Heart right ventricle (tissue), 16 donors: ENCODE results near the gene ATL1. TPM values are rescaled to one million over a fixed set of nuclear protein-coding genes. Genes with fewer than 3 reads are reported as not detected.
A peak's percentile ranks its signal among the peaks of the same experiment; 100 is the strongest.

Experiments
- ATAC-seq, 8 donors: fragments of 200-7000 bp; cut with Tn5 transposase; one replicate each; pipeline ENCODE4 v1.9.1; 2020; ENCODE audit warnings: mild to moderate bottlenecking in 8 of 8, moderate library complexity in 8 of 8, moderate number of reproducible peaks in 1 of 8
- DNase-seq, 2 donors: peaks; one replicate each; pipeline ENCODE4 v3.0.0-alpha.2; 2020
- H3K27ac ChIP-seq, 10 donors: fragments of 200-600 bp; sonication (generic) in 2 of 10; one replicate each; pipeline versions ENCODE4 v1.5.0 to v1.8.0; 2020 to 2022; ENCODE audit warnings: mild to moderate bottlenecking in 3 of 10
- H3K27me3 ChIP-seq, 7 donors: fragments of 200-600 bp; one replicate each; pipeline ENCODE4 v1.8.0; 2021 to 2022; ENCODE audit warnings: mild to moderate bottlenecking in 2 of 7
- H3K36me3 ChIP-seq, 9 donors: fragments of 200-600 bp; sonication (generic) in 1 of 9; one replicate each; pipeline versions ENCODE4 v1.5.0 to v1.8.0; 2020 to 2022; ENCODE audit warnings: mild to moderate bottlenecking in 2 of 9
- H3K4me1 ChIP-seq, 9 donors: fragments of 200-600 bp; sonication (generic) in 1 of 9; one replicate each; pipeline versions ENCODE4 v1.5.0 to v1.8.0; 2020 to 2022; ENCODE audit warnings: mild to moderate bottlenecking in 4 of 9
- H3K4me3 ChIP-seq, 10 donors: fragments of 200-600 bp; sonication (generic) in 2 of 10; one replicate each; pipeline versions ENCODE4 v1.5.0 to v1.8.0; 2020 to 2022; ENCODE audit warnings: mild to moderate bottlenecking in 7 of 10, moderate library complexity in 2 of 10
- H3K9me3 ChIP-seq, 11 donors: fragments of 200-600 bp in 10 of 11; sonication (generic) in 2 of 11; one replicate each; pipeline versions ENCODE4 v1.5.0 to v1.8.0; 2013 to 2022; ENCODE audit warnings: mild to moderate bottlenecking in 2 of 11, control low read depth in 1 of 11, moderate library complexity in 1 of 11
- WGBS, 2 donors: extraction: QIAGEN DNeasy Blood & Tissue Kit; methylation state at CpG; one replicate each; pipeline ENCODE4 v1.1.7; 2013; ENCODE audit warnings: inconsistent platforms in 1 of 2; 5-methylcytosine and 5-hydroxymethylcytosine counted together
- intact Hi-C, 10 donors: fragments of 100-400 bp; cut with DNase I; formaldehyde crosslinking; loops; one replicate each; pipeline versions ENCODE4 v1.11.1 to v1.14.2; 2022
- polyA plus RNA-seq, 2 donors: library from polyadenylated mRNA; stranded (reverse); fragments of 200-250 nt; gene quantifications; one replicate each; pipeline ENCODE4 v1.2.3, GENCODE V29; 2013
- total RNA-seq, 10 donors: library from RNA; stranded (reverse); fragmentation: NEBNext Ultra II Directional in 3 of 10; extraction: Animal tissue kit (Norgen Biotek cat#: 25700) in 3 of 10; gene quantifications; one replicate each; pipeline versions ENCODE4 v1.2.1 to v1.2.4, GENCODE V29; 2021 to 2023
- TF ChIP-seq, protein P1 (sequence below), 9 donors: fragments of 200-600 bp; sonication (generic) in 2 of 9; IDR thresholded peaks; one replicate each; pipeline versions ENCODE4 v1.5.0 to v1.8.0; 2021 to 2022; ENCODE audit warnings: antibody characterized with exemption in 9 of 9, mild to moderate bottlenecking in 5 of 9, moderate library complexity in 1 of 9
- donor health status: Arrhythmogenic right ventricular cardiomyopathy.
- donor health status: ischemic (EF 13 %, LVEDD 7.1; RV severe dilation, severe dysfunction).
- donor health status: healthy with polysubstance abuse.
- donor health status: DM: no; HTN: yes; CAD: no.
- donor health status: DM: no; HTN: no; CAD: no.
- donor health status: ischemic (EF 25% LVEDD 6.9; RV normal size, moderate dysfunction).
- donor health status: ischemic (EF 25% LVEDD 5.7; RV mildly dilated, moderate dysfunction).
- donor health status: healthy.
- donor health status: DM: yes; HTN: yes; CAD: no.
- donor health status: Ischemic cardiomyopathy.
- donor health status: ischemic (EF 35%, LVEDD 5.7; RV mildly dilated, moderate dysfunction).
- donor health status: nonischemic (EF 11% LVEDD 7.7; RV severe dilation, severe dysfunction).
- donor health status: DM: yes; HTN: yes; CAD: no.
- donor health status: PGD.
- donor health status: ischemic (EF 29% LVEDD 5.4; RV normal size, mild dysfunction).
- donor health status: nonischemic (EF 23%, LVEDD 6.1; RV moderate dilation, normal function).

The ATL1 gene
- total and polyA plus RNA-seq, 12 donors = 0.42 to 2.0 (median 0.86) TPM

DNA sequence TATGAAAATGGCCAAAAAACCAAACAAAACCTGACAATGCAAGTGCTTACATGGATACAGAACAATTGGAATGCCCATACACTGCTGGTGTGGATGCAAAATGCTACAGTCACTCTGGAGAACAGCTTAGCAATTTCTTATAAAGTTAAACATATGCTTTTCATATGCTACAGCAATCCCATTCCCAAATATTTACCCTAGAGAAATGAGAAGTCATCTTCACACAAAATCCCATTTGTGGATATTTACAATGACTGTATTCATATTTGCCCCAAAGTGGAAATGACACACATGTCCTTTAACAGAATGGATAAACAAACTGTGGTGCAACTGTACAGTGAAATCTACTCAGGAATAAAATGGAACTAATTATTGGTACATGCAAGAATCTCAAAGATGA is 87.8 kb downstream of the ATL1 start:
- no peak overlapping the region for H3K4me3 ChIP-seq
- no peaks in the 10 kb centered on the region for H3K27me3 ChIP-seq
- DNase-seq (no peak), ATAC-seq (no peak)
- peaks cover 0 to 25% (median 0%) of the 10 kb centered on the region in 9 donors for H3K36me3 ChIP-seq
- TF ChIP-seq, protein P1, sequence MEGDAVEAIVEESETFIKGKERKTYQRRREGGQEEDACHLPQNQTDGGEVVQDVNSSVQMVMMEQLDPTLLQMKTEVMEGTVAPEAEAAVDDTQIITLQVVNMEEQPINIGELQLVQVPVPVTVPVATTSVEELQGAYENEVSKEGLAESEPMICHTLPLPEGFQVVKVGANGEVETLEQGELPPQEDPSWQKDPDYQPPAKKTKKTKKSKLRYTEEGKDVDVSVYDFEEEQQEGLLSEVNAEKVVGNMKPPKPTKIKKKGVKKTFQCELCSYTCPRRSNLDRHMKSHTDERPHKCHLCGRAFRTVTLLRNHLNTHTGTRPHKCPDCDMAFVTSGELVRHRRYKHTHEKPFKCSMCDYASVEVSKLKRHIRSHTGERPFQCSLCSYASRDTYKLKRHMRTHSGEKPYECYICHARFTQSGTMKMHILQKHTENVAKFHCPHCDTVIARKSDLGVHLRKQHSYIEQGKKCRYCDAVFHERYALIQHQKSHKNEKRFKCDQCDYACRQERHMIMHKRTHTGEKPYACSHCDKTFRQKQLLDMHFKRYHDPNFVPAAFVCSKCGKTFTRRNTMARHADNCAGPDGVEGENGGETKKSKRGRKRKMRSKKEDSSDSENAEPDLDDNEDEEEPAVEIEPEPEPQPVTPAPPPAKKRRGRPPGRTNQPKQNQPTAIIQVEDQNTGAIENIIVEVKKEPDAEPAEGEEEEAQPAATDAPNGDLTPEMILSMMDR (IDR thresholded peaks at IDR 0.05) = no peak
- H3K4me1 ChIP-seq = peaks cover 3 to 52% (median 25%) of the 10 kb centered on the region in 9 donors
- H3K9me3 ChIP-seq = no peaks in the 10 kb centered on the region
- intact Hi-C loops = loop anchor here in 1 of 10 donors (10.0 kb wide), 1 partner anchor 57 kb away; no protein-coding TSS in a partner anchor
- no peak overlapping the region for H3K27ac ChIP-seq

DNA sequence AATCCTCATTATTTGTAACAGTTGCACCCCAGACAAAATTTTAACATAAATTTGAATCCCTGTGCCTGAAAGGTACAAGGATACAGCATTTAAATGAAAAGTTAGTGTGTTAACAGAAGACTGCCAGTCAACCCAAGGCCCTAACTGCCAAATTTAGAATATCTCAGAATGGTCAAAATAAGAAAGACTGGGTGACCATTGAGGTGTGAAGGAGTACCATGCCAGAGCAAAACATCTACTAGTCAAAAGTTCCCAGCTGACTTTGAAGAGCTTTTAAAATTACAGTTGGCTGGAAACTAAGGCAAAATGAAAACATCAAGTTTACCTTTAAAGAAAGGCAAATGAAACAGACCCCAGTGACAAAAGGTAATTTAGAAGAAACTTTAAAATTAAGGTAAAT is 89.7 kb downstream of the ATL1 start:
- TF ChIP-seq, protein P1 (IDR thresholded peaks at IDR 0.05) = no peak
- H3K27me3 ChIP-seq = no peaks in the 10 kb centered on the region
- intact Hi-C loops = loop anchor here in 1 of 10 donors (10.0 kb wide), 1 partner anchor 55 kb away; no protein-coding TSS in a partner anchor
- H3K4me1 ChIP-seq = peaks cover 0 to 54% (median 25%) of the 10 kb centered on the region in 9 donors
- no peak overlapping the region for H3K27ac ChIP-seq
- peaks cover 0 to 9% (median 0%) of the 10 kb centered on the region in 9 donors for H3K36me3 ChIP-seq
- no peaks in the 10 kb centered on the region for H3K9me3 ChIP-seq
- DNase-seq (no peak), ATAC-seq (no peak)
- no peak overlapping the region for H3K4me3 ChIP-seq

- H3K4me3 ChIP-seq = no peak overlapping the region
- no peak for DNase-seq
- H3K9me3 ChIP-seq = no peaks in the 10 kb centered on the region
- H3K36me3 ChIP-seq = peaks cover 0 to 24% (median 7%) of the 10 kb centered on the region in 9 donors
- ATAC-seq = no peak
- 92% methylated on average over 6 of the region's 6 CpGs for WGBS, 2 donors
- TF ChIP-seq, protein P1 (IDR thresholded peaks at IDR 0.05) = no peak
- H3K4me1 ChIP-seq = peaks cover 2 to 88% (median 51%) of the 10 kb centered on the region in 9 donors
- intact Hi-C loops = no loop called here
- no peaks in the 10 kb centered on the region for H3K27me3 ChIP-seq
- H3K27ac ChIP-seq = peak overlapping the region in 2 of 10 donors; percentile 56 to 82
Observed at GRCh38 chr14:50656776-50657175, 96.8 kb downstream of the ATL1 start.

- peaks cover 2 to 85% (median 47%) of the 10 kb centered on the region in 9 donors for H3K4me1 ChIP-seq
- ATAC-seq = peak in 1 of 8 donors; percentile 22
- intact Hi-C loops = loop anchor here in 1 of 10 donors (1.0 kb wide), 1 partner anchor 9 kb away; no protein-coding TSS in a partner anchor
- H3K9me3 ChIP-seq = no peaks in the 10 kb centered on the region
- H3K27ac ChIP-seq = peak overlapping the region; percentile 8 to 82 (median 60)
- no peak for DNase-seq
- H3K4me3 ChIP-seq = peak overlapping the region in 4 of 10 donors; percentile 5 to 24 (median 21)
- WGBS, 2 donors = 18% methylated on average over 2 of the region's 2 CpGs
- no peaks in the 10 kb centered on the region for H3K27me3 ChIP-seq
- H3K36me3 ChIP-seq = peaks cover 0 to 29% (median 7%) of the 10 kb centered on the region in 9 donors
- TF ChIP-seq, protein P1 (IDR thresholded peaks at IDR 0.05) = no peak
Observed at GRCh38 chr14:50657753-50658152, 97.8 kb downstream of the ATL1 start.
